Head of caudate nucleus (tissue), 42 donors: ENCODE results near the gene ANKDD1B.
"Not testable (repeated sequence)": the region's sequence is repeated elsewhere in the genome, so short reads cannot be mapped to it uniquely, and the experiment has no call there.

ENCODE experiments used
- DNase-seq, 42 donors: peaks; one replicate each; pipeline versions ENCODE4 v3.0.0 to v3.0.0-alpha.2; 2020 to 2021; ENCODE audit warnings: mixed read lengths in 7 of 42
- intact Hi-C: fragments of 100-400 bp; cut with DNase I; formaldehyde crosslinking; loops from one replicate; pipeline ENCODE4 v1.15.0; 2022

Gene ANKDD1B

DNA sequence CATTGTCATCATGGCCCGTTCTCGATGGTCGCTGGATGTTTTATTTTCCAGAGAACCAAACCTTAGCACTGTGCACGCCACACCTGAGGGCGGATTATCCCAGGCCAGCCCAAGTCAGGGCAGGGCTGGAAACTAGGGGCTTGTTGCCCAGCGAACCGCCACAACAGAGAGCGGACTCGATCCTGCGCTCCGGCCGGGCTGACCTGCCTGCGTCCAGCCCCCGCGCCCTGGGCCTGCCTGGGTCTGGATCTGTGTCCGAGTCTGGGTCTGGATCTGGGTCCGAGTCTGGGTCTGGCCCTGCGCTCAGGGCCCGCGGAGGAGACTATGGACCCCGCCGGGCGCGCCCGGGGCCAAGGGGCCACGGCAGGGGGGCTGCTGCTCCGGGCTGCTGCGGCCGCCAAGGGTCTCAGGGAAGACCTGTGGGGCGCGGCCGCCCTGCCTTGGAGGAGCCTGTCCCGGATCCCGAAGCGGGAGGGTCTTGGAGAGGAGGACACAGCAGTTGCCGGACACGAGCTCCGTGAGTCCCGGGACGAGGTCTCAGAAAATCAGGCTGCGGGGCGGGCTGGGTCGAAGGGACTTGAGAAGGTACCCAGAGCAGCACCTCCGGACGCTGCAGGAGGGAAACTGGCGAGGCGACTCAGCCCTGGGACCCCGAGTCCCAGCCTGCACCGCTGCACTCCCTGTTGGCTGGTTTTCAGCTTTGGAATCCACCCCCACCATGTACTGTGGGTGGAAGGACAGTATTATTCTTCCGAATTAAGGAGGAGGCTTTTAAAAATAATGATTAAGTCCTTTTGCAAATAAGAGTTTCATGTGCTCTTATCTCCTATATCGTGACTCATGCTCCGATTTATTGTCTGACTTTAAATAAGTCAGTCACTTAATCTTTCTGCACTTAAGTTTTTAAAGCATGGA, at the start of gene ANKDD1B:
Gene ANKDD1B (plus strand): TSS at position 143 of the 915 bp plus-strand sequence. CDS start 182 bp downstream, at position 325.
- peak in 40 of 42 donors; percentile 16 to 71 (median 33) for DNase-seq
- intact Hi-C loops: no loop called here

DNA sequence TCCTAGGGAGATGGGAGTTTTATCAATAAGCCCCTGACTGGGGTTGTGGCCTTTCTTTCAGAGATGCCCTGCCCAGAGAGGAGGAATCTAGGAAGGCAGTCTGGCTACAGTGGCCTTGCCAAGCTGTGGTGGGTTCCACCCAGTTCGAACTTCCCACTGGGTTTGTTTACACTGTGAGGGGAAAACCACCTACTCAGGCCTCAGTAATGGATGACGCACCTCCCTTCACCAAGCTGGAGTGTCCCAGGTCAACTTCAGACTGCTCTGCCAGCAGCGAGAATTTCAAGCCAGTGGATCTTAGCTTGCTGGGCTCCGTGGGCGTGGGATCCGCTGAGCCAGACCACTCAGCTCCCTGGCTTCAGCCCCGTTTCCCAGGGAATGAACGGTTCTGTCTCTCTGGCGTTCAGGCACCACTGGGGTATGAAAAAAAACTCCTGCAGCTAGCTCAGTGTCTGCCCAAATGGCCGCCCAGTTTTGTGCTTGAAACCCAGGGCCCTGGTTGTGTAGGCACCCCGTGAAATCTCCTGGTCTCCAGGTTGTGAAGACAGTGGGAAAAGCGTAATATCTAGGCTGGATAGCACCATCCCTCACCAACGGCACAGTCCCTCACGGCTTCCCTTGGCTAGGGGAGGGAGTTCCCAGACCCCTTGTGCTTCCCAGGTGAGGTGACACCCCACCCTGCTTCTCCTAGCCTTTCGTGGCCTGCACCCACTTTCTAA, 45.1 kb upstream of the ANKDD1B start:
- intact Hi-C loops, DNase-seq: not testable (repeated sequence)

DNA sequence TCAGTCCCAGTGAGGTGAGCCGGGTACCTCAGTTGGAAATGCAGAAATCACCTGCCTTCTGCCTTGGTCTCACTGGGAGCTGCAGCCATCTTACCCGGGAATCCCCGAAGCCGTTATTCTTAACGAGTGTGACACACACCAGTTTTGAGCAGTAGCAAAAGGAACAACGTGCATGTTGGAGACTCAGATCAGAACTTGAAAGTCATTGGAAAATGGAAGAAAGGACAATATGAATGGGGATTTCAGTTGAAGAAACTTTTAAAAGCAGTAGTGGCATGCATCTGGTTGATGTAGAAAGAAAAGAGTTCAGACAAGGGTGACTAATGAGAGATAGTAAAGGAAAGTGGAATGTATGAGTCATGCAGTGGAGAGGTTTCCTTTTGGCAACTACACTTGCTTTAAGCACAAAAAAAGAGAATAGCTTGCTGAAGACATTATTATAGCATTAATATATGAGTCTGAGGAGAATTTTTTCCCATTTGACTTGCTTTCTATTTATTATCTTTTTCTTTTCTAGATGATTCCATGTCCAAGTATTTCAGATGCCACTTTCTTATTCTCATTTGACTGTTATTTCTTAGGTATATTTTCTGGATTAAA, 44.4 kb upstream of the ANKDD1B start:
- DNase-seq: peak in 1 of 42 donors; percentile 29
- intact Hi-C loops: no loop called here

DNA sequence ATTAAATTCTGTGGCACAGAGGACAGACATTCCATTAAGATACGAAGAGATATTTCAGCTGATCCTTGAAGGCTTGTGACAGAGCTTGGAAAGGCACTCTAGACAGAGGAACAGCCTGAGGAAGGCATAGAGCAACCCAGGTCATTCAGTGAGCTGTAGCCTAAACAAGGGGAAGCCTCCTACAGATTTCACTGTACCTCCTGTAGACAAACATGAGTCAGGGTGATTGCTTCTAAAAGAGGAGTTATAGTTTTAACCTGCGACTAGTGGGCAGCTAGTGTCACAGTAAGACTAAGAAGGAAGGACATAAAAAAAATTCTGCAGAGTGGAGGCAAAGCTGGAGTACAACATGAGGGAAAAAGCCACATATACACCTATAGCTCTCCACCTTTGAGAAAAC, 43.5 kb upstream of the ANKDD1B start:
- intact Hi-C loops: no loop called here

DNA sequence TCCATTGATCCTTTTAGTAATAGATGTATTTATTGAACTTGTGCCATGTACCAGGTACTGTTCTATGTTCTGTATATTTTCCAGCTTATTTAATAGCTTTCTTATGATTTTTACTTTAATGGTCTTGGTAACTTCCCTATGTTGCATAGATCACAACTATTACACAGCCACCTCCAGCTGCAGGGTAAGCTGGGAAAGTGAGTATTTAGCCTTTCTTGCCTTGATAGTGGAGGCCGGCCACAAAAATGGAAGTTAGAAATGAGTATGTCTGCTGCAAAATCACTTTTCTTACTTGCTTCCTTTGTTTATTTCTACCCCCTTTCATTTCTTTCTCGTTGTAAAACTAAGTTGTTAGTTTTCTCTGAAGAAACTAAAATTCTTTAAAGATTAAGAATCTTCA, 43.1 kb upstream of the ANKDD1B start:
- intact Hi-C loops: no loop called here
- DNase-seq: no peak

More for the DNA sequence above, 43.5 kb upstream of the ANKDD1B start:
- DNase-seq: no peak

DNA sequence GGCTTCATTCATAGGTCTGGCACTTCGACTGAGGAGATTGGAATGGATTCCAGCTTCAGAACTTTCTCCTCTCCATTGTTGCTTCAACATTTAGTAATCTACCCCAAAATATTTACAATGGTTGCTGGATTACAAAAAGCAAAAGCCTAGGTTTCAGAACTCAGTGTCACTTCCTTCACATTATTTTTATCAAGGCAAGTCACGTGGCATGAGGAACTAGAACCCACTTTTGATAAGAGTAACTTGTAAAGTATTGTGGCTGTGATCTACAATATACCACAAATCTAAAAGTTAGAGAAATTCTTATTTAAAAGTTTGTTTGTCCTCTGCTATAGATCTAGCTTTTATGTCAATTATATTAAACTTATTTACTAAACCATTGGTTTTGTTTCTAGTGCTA, 39.7 kb upstream of the ANKDD1B start:
- intact Hi-C loops: no loop called here
- DNase-seq: no peak

DNA sequence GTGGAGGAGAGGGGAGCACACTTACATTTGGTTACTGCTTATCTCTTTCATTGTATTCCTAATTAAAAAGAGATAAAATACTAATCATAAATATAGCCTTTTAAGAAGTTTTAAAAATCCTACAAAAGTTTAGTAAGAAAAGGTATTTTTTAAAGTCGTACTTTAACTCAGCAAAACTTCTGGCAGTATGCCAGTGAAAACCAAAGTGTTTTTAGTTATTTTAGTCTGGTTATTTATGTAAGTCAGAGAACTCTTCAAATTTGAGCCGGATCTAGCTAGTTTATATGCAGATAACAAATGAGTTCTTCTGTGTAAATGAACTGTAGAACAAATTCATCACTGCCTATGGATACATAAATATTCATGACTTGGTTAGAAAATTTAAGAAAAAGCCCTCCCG, 36.5 kb upstream of the ANKDD1B start:
- DNase-seq: no peak
- intact Hi-C loops: no loop called here

DNA sequence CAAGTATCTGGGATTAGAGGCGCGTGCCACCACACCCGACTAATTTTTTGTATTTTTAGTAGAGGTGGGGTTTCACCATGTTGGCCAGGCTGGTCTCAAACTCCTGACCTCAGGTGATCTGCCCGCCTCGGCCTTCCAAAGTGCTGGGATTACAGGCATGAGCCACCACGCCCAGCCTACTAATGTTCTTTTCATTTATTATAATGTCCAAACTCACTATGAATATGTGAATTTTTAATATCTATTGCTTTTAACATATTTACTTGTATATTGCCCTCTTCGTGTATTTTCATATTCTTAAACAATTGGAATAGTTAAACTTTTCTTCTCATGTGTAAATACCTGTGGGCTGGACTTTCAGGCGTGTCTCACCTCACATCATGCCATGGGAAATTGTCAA, 33.0 kb upstream of the ANKDD1B start:
- intact Hi-C loops, DNase-seq: not testable (repeated sequence)

DNA sequence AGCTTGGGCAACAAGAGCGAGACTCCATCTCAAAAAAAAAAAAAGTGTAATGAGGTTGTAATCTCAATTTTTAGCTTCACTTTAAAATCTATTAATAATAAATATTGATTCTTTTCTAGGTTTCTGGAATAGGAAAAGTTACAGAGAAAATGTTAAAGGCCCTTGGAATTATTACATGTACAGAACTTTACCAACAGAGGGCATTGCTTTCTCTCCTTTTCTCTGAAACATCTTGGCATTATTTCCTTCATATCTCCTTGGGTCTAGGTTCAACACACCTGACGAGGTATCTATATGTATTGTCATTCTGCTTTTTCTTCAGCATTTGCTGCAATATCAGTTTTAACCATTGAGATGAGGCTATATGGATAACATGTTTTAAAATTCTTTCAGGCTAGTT, 26.6 kb upstream of the ANKDD1B start:
- no peak for DNase-seq
- intact Hi-C loops: no loop called here

DNA sequence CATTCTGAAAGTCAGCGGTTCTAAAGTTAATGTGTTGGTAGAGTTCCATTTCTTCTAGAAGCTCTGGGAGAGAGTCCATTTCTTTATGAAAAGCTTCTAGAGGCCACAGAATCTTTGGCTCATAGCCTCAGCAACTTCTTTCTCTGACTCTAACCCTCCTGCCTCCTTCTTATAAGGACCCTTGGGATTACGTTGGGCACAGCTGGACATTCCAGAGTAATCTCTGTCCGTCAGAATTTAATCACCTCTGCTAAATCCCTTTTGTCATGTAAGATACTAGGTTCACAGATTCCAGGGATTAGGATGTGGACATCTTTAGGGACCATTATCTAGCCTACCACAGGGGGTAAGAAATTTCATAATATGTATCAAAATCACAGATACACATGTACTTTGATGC, 22.6 kb upstream of the ANKDD1B start:
- no peak for DNase-seq
- intact Hi-C loops: no loop called here

DNA sequence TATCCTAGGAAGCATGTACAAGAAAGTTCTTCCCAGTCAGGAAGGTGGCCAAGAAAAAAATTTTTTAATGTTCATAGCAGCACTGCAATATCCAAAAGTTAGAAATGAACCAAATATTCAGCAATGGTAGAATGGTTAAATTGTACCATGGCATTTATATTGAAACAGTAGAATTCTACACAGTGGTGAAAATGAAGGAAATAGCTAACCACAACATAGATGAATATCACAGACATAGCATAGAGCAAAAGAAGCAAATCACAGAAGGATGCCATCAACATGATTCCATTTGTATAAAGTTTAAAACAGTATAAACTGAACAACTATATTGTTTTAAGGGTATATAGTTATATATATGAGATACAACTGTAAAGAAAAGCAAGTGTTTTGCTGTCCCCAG, 10.7 kb upstream of the ANKDD1B start:
- intact Hi-C loops: no loop called here
- no peak for DNase-seq

DNA sequence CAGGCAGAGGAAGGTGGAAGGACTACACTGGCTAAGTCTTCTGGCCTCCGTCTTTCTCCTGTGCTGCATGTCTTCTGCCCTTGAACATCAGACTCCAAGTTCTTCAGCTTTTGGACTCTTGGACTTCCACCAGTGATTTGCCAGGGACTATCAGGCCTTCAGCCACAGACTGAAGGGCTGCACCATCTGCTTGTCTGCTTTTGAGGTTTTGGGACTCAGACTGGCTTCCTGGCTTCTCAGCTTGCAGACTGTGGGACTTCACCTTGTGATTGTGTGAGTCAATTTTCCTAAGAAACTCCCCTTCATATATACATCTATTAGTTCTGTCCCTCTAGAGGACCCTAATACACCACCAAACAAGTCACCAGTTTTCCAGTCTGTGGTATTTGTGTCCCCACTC, 9.7 kb upstream of the ANKDD1B start:
- intact Hi-C loops: no loop called here
- DNase-seq: no peak

DNA sequence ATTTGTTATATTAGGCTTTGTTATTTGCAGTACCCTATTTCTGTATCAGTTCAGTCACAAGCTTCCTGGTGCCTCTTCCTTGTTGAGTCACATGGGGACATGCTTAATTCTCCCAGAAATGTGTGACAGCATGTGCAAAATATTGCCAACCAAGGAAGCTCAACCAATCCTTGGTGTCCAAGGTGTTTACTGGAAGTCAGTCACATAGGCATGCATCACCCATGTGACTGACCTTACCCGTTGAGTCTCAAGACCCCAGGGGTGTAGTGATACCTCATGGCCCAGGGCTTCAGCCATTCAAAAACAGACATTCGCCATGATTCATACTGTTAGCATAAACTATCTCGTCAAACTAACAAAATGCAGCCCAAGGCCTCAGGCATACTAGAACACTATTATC, 9.3 kb upstream of the ANKDD1B start:
- DNase-seq: no peak
- intact Hi-C loops: no loop called here

DNA sequence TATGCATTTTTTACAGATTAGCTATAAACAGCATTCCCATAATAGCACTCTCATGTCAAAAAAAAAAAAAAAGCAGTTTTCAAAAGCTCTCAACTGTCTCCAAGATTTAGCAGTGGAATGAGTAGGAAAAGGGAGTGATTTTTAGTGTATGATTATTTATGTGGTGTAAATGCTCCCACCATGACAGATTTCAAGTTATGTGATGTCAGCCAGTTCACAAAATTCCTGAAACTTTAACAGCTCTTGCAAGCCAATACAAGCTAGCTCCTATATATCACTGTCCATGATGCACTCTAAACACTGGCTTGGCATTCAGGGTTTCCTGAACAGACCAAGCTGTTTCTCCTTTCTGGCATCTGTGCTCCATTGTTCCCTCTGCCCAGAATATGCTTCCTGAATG, 7.9 kb upstream of the ANKDD1B start:
- intact Hi-C loops: no loop called here
- no peak for DNase-seq

DNA sequence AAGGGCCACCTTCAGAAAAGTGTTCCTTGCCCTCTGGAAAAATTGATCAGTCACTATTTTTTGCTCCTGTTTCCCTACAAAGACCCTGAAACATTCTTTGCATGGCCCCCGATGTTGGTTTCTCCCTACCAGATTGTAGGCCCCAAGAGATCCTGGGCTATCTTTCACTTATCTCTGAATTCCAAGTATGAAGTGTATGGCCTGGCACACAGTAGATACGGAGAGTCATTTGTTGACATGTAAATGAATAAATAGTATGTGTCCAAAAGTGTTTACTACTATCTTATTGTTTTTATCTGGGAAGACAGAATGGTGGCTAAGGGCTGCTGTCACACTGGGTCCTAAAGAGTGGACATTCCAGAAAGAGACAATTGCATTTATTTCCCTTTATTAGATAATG, 7.4 kb upstream of the ANKDD1B start:
- intact Hi-C loops: no loop called here
- no peak for DNase-seq

DNA sequence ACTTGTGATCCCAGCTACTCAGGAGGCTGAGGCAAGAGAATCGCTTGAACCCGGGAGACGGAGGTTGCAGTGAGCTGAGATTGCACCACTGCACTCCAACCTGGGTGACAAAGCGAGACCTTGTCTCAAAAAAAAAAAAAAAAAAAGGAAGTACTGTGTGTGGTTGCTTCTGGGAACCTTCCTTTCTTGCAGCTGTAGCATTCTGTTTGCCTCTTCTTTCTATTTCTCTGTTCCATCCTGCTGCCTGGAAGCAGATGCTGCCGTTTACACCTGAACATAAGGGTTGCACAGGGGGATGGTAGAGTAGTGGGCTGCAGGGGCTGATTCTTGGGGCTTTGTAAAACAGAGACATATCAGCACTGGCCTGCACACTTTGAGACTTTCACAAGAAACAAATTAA, 3.9 kb upstream of the ANKDD1B start:
- DNase-seq, intact Hi-C loops: not testable (repeated sequence)

DNA sequence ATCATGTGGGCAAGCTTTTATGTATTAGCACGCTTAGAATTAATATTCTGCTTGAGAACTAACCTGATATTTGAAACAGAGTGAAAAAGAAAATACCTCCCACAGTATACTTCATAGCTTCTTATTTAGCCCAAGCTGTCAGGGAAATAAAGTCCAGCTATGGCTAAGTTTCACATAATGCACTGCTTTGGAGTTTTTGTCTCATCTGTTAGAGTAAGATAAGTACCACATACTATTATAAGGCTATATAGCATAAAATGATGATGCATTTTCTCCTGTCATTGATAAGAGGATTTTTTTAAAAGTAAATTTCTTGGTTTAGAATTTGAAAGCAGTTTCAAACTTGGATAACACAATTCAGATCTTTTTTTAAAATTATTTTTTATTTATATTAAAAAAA, 2.4 kb upstream of the ANKDD1B start:
- DNase-seq: no peak
- intact Hi-C loops: no loop called here

DNA sequence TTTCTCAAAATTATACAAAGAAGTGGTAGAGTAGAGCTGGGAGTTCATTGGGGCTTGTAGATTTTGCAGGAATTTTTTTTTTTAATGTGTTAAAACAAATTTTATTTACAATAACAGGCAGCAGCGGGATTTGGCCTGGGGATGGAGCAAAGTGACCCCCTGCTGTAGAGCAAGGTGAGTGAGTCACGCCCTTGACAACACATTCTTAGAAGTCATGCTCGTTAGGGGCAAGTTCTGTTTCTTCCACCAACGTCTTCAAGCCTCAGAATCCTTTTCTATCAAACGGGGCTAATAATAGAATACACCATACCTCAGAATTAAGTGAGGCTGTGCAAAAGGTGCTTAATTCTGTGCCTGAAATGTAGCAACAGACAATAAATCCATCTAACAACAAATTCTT, 1.1 kb upstream of the ANKDD1B start:
- peak in 3 of 42 donors; percentile 12 to 49 (median 17) for DNase-seq
- intact Hi-C loops: no loop called here

DNA sequence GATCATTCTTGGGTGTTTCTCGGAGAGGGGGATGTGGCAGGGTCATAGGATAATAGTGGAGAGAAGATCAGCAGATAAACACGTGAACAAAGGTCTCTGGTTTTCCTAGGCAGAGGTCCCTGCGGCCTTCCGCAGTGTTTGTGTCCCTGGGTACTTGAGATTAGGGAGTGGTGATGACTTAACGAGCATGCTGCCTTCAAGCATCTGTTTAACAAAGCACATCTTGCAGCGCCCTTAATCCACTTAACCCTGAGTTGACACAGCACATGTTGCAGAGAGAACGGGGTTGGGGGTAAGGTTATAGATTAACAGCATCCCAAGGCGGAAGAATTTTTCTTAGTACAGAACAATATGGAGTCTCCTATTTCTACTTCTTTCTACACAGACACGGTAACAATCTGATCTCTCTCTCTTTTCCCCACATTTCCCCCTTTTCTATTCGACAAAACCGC, 368 bp upstream of the ANKDD1B start:
- peak in 3 of 42 donors; percentile 8 to 32 (median 10) for DNase-seq
- intact Hi-C loops: not testable (repeated sequence)

DNA sequence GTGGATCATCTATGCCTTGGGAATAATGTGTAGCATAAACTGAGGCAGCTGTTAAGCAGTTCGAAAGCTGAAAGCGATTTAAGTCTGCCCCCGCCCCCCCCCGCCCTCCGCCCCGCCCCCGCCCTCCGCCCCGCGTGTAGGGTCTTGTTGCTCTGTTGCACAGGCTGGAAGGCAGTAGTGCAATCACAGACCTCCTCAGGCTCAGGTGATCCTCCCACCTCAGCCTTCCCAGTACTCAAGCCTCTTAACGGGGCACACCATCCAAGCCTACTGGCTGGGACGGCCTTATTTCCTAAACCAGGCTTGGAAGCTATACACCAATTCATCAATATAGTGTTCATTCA, 945 bp downstream of the ANKDD1B start:
- DNase-seq: peak in 14 of 42 donors; percentile 5 to 42 (median 20)
- intact Hi-C loops: no loop called here
